ENCODE data around the gene PTPN3.

DNA sequence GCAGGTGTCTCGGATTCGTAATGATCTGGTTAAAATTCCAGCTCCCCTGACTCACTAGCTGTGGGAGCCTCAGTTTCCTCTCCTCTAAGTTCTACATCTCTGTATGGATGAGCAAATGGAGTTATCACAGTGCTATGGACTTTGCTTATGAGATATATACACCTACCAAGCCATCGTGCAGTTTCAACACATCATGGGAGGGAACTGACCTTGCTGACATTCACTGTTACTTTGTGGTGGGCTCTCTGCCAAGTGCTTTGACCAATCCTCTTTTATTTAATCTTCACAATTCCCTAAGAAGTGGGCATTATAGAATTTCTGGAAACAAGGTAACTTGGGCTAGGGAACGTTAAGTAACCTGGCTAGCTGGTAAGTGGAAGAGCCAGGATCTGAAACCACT lies 70.2 kb downstream of the PTPN3 start:
- no peak for TF ChIP-seq SP2 (IDR thresholded peaks at IDR 0.05; ENCODE audit: extremely low read depth, low read depth, low read length, poor library complexity, severe bottlenecking)
- TF ChIP-seq EHMT2 (IDR thresholded peaks at IDR 0.05), result no peak
- no peak for TF ChIP-seq SMAD3 (CRISPR knock-in tag; conservative IDR thresholded peaks at IDR 0.05)
- TF ChIP-seq ZZZ3 (IDR thresholded peaks at IDR 0.05), result no peak
